GM13976 (cell line): ENCODE data around the gene HENMT1.

Source experiments
- DNase-seq: peaks from one replicate; pipeline ENCODE4 v3.0.0; 2012; ENCODE audit warnings: low spot score
- in situ Hi-C: fragments of 300-500 bp; cut with MboI; formaldehyde crosslinking; loops from one replicate; pipeline ENCODE4 v1.12.0; 2022; ENCODE audit warnings: low sequenced_read_pairs, mixed read lengths, inconsistent platforms; ENCODE audit not compliant: unreplicated experiment
- TF ChIP-seq, protein P1 (sequence below): IDR thresholded peaks from 2 replicates; pipeline ENCODE4 v1.5.1; 2012; ENCODE audit warnings: borderline replicate concordance, mild to moderate bottlenecking; ENCODE audit not compliant: insufficient read depth; ENCODE audit errors: extremely low read depth, missing control alignments, control extremely low read depth

The HENMT1 gene

GRCh38 chr1:108627951-108628350 lies 32.9 kb downstream of the HENMT1 start:
- DNase-seq: no peak
- in situ Hi-C loops: no loop called here
- TF ChIP-seq, protein P1, sequence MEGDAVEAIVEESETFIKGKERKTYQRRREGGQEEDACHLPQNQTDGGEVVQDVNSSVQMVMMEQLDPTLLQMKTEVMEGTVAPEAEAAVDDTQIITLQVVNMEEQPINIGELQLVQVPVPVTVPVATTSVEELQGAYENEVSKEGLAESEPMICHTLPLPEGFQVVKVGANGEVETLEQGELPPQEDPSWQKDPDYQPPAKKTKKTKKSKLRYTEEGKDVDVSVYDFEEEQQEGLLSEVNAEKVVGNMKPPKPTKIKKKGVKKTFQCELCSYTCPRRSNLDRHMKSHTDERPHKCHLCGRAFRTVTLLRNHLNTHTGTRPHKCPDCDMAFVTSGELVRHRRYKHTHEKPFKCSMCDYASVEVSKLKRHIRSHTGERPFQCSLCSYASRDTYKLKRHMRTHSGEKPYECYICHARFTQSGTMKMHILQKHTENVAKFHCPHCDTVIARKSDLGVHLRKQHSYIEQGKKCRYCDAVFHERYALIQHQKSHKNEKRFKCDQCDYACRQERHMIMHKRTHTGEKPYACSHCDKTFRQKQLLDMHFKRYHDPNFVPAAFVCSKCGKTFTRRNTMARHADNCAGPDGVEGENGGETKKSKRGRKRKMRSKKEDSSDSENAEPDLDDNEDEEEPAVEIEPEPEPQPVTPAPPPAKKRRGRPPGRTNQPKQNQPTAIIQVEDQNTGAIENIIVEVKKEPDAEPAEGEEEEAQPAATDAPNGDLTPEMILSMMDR: no peak

DNA sequence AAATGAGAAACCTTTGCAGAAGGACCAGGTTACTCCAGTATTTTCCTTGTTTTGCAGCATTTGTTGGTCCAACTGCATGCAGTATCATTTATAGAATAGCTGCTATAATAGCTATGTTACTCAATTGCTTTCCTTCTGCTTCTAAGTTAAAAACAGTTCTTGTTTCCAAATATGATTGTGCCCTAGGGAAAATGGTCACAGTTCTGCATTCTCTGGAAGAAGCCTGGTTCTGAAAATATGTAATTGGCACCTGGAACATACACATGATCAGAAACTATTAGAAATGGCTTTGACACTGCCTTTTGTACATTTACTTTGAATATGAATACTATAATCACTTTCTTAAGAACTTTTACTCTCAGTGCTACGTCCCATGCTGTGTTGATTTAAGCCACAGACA lies 33.6 kb downstream of the HENMT1 start:
- TF ChIP-seq, protein P1: no peak
- no peak for DNase-seq
- in situ Hi-C loops: no loop called here

- in situ Hi-C loops: no loop called here
- TF ChIP-seq, protein P1: no peak
- DNase-seq: no peak
Observed at GRCh38 chr1:108624069-108624468, 36.8 kb downstream of the HENMT1 start.

GRCh38 chr1:108617724-108618056 lies 43.2 kb downstream of the HENMT1 start:
- in situ Hi-C loops: no loop called here
- TF ChIP-seq, protein P1: no peak

DNA sequence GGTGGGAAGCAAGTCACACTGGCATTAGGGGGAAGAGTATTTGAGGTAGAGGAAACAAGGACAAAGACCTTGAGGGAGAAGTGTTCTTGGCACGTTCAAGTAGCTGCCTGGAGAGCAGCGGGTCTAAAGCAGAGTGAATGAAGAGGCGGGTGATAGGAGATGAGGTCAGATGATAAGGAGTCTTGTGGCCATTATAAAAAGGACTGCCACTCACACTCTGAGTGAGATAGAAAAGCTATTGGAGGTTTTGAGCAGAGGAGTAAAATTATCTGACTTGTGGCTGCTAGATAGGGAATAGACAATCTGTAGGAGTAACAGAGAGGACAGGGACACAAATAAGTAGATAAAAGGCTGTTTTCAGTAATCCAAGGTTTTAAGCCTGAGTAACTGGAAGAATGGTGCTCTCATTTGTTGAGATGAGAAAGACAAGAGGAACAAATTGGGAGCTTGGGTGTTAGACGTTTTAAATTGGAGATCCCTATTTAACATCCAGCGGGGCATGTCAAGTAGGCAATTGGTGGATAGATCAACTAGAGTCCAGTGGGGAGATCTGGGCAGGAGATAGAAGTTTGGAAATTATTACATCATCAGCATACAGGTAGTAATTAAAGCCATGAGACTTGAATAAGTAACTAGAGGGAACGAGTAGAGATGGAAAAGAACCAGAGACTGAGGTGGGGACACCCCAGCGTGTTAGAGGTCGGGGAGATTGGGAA lies 43.7 kb downstream of the HENMT1 start:
- DNase-seq: no peak
- TF ChIP-seq, protein P1: no peak

More at GRCh38 chr1:108617724-108618056, 43.2 kb downstream of the HENMT1 start:
- DNase-seq: no peak

GRCh38 chr1:108615544-108615943 lies 45.3 kb downstream of the HENMT1 start:
- in situ Hi-C loops: no loop called here

More for the DNA sequence above, 43.7 kb downstream of the HENMT1 start:
- in situ Hi-C loops: no loop called here

More at GRCh38 chr1:108615544-108615943, 45.3 kb downstream of the HENMT1 start:
- TF ChIP-seq, protein P1: no peak
- no peak for DNase-seq
